Pancreas (tissue), 10 donors: ENCODE data around the gene PRPF19. TPM values are rescaled to one million over a fixed set of nuclear protein-coding genes. Genes with fewer than 3 reads are reported as not detected.
A peak's percentile ranks its signal among the peaks of the same experiment; 100 is the strongest.

ENCODE experiments used
- ATAC-seq, 4 donors: fragments of 200-7000 bp; cut with Tn5 transposase; one replicate each; pipeline versions ENCODE4 v1.8.0 to v1.9.1; 2020; ENCODE audit warnings: mild to moderate bottlenecking in 4 of 4, moderate library complexity in 4 of 4
- DNase-seq, 6 donors: peaks; one replicate each; pipeline ENCODE4 v3.0.0-alpha.2; 2020
- FAIRE-seq: peaks from 2 replicates; lab custom pipeline; 2012; peaks lifted over from hg19 to GRCh38; lab: Jason Lieb, UNC
- H3K27ac ChIP-seq, 4 donors: fragments of 200-600 bp; sonication (generic); 1 replicate in 3 of 4; 2 replicates in 1 of 4; pipeline versions ENCODE4 v1.5.0 to v1.8.0; 2020
- H3K27me3 ChIP-seq, 4 donors: fragments of 200-600 bp; one replicate each; pipeline ENCODE4 v1.8.0; 2021
- H3K36me3 ChIP-seq, 3 donors: fragments of 200-600 bp; sonication (generic) in 1 of 3; one replicate each; pipeline versions ENCODE4 v1.5.0 to v1.8.0; 2020 to 2021
- H3K4me1 ChIP-seq, 3 donors: fragments of 200-600 bp; one replicate each; pipeline ENCODE4 v1.8.0; 2021
- H3K4me3 ChIP-seq, 4 donors: fragments of 200-600 bp; sonication (generic) in 2 of 4; one replicate each; pipeline versions ENCODE4 v1.5.0 to v1.8.0; 2020 to 2021
- H3K9me3 ChIP-seq, 4 donors: fragments of 200-600 bp; one replicate each; pipeline ENCODE4 v1.8.0; 2021
- CTCF ChIP-seq, 4 donors: fragments of 200-600 bp; sonication (generic) in 3 of 4; IDR thresholded peaks; one replicate each; pipeline versions ENCODE4 v1.5.0 to v1.8.0; 2021; ENCODE audit warnings: antibody characterized with exemption in 4 of 4
- WGBS, 2 donors: extraction: QIAGEN DNeasy Blood & Tissue Kit; methylation state at CpG; one replicate each; pipeline ENCODE4 v1.1.7; 2013; 5-methylcytosine and 5-hydroxymethylcytosine counted together
- intact Hi-C, 3 donors: fragments of 100-400 bp; cut with DNase I; formaldehyde crosslinking; loops; one replicate each; pipeline versions ENCODE4 v1.11.1 to v1.14.2; 2022
- polyA plus RNA-seq, 2 donors: library from polyadenylated mRNA; stranded (reverse); fragments of 200-250 nt; gene quantifications; one replicate each; pipeline ENCODE4 v1.2.3, GENCODE V29; 2013
- total RNA-seq, 6 donors: library from RNA; stranded (reverse); fragmentation: NEBNext Ultra II Directional in 4 of 6; extraction: Animal tissue kit (Norgen Biotek cat#: 25700) in 4 of 6; gene quantifications; one replicate each; pipeline versions ENCODE4 v1.2.1 to v1.2.4, GENCODE V29; 2021 to 2023
- donor health status: healthy with polysubstance abuse.
- donor health status: DM: no; HTN: no; CAD: no; lungs with moderate emphysema.
- donor health status: DM: no; HTN: no; CAD: no.
- donor health status: control.
- donor health status: control.
- donor health status: Bipolar disorder and iron deficiency.
- donor health status: DM: yes; HTN: yes; CAD: no.
- donor health status: DM: no; HTN: no; CAD: no.
- donor health status: DM: no; HTN: no; CAD: no.
- donor health status: DM: yes; HTN: yes; CAD: no.

PRPF19 gene
- total and polyA plus RNA-seq, 8 donors, result 33.9 to 50.1 (median 45.5) TPM

GRCh38 chr11:60908803-60909202, 2.4 kb upstream of the PRPF19 start:
- Histone ChIP-seq H3K9me3 (no peaks in the 10 kb centered on the region), H3K36me3 (no peaks in the 10 kb centered on the region), H3K4me1 (peaks cover 0 to 13% (median 13%) of the 10 kb centered on the region in 3 donors), H3K27me3 (no peaks in the 10 kb centered on the region), H3K27ac (no peak overlapping the region), H3K4me3 (no peak overlapping the region)
- no peak for FAIRE-seq
- ATAC-seq, result no peak
- 15 to 31% methylated on average over 1 of the region's 1 CpG for WGBS, 2 donors
- DNase-seq, result no peak
- no peak for TF ChIP-seq CTCF (IDR thresholded peaks at IDR 0.05)
- intact Hi-C loops, result no loop called here

GRCh38 chr11:60905551-60906113, 753 bp downstream of the PRPF19 start:
- 3 to 5% methylated on average over 16 of the region's 16 CpGs for WGBS, 2 donors
- ATAC-seq (peak; percentile 14 to 60 (median 50)), DNase-seq (peak in 1 of 6 donors; percentile 58), FAIRE-seq (no peak)
- H3K4me3 ChIP-seq, result peak overlapping the region; percentile 61 to 99 (median 87)
- no peak for TF ChIP-seq CTCF (IDR thresholded peaks at IDR 0.05)
- intact Hi-C loops, result no loop called here
- no peaks in the 10 kb centered on the region for H3K27me3 ChIP-seq
- H3K27ac ChIP-seq, result peak overlapping the region; percentile 75 to 95 (median 90)
- H3K4me1 ChIP-seq, result peaks cover 0 to 16% (median 13%) of the 10 kb centered on the region in 3 donors
- H3K36me3 ChIP-seq, result peaks cover 10 to 28% (median 17%) of the 10 kb centered on the region in 3 donors
- no peaks in the 10 kb centered on the region for H3K9me3 ChIP-seq

- 43 to 47% methylated on average over 6 of the region's 6 CpGs for WGBS, 2 donors
- Histone ChIP-seq H3K36me3 (peaks cover 10 to 34% (median 23%) of the 10 kb centered on the region in 3 donors), H3K4me1 (peaks cover 0 to 16% (median 13%) of the 10 kb centered on the region in 3 donors), H3K27ac (peak overlapping the region in 2 of 4 donors; percentile 10 to 95), H3K9me3 (no peaks in the 10 kb centered on the region), H3K27me3 (no peaks in the 10 kb centered on the region), H3K4me3 (peak overlapping the region in 2 of 4 donors; percentile 82 to 99)
- ATAC-seq, result no peak
- intact Hi-C loops, result no loop called here
- FAIRE-seq, result no peak
- no peak for TF ChIP-seq CTCF (IDR thresholded peaks at IDR 0.05)
- DNase-seq, result no peak
Measured at GRCh38 chr11:60905047-60905446, 1.3 kb downstream of the PRPF19 start.

GRCh38 chr11:60902625-60903024, 3.8 kb downstream of the PRPF19 start:
- no peak for TF ChIP-seq CTCF (IDR thresholded peaks at IDR 0.05)
- 82 to 91% methylated on average over 11 of the region's 11 CpGs for WGBS, 2 donors
- Histone ChIP-seq H3K4me3 (no peak overlapping the region), H3K36me3 (peaks cover 21 to 55% (median 38%) of the 10 kb centered on the region in 3 donors), H3K4me1 (peaks cover 0 to 16% (median 13%) of the 10 kb centered on the region in 3 donors), H3K27me3 (no peaks in the 10 kb centered on the region), H3K27ac (no peak overlapping the region), H3K9me3 (no peaks in the 10 kb centered on the region)
- intact Hi-C loops, result no loop called here
- no peak for FAIRE-seq
- no peak for ATAC-seq
- DNase-seq, result no peak
